HUES48 (cell line): ENCODE measurements around the gene SGSM2.
A peak's percentile ranks its signal among the peaks of the same experiment; 100 is the strongest.

ENCODE experiments used
- H3K27ac ChIP-seq: one replicate; pipeline ENCODE4 v1.7.0; 2013; ENCODE audit warnings: low read depth, low read length, inconsistent platforms
- H3K27me3 ChIP-seq: 2 replicates; pipeline ENCODE4 v1.6.1; 2013; ENCODE audit warnings: mild to moderate bottlenecking, low read length; ENCODE audit not compliant: control insufficient read depth, insufficient read depth
- H3K36me3 ChIP-seq: 2 replicates; pipeline ENCODE4 v1.6.1; 2013; ENCODE audit warnings: low read length; ENCODE audit not compliant: control insufficient read depth, insufficient read depth
- H3K4me1 ChIP-seq: 2 replicates; pipeline ENCODE4 v1.6.1; 2013; ENCODE audit warnings: mild to moderate bottlenecking, low read length; ENCODE audit not compliant: control insufficient read depth, insufficient read depth
- H3K4me3 ChIP-seq: 2 replicates; pipeline ENCODE4 v1.5.1; 2013; ENCODE audit warnings: mild to moderate bottlenecking, low read depth, low read length
- H3K9ac ChIP-seq: 2 replicates; pipeline ENCODE4 v1.6.1; 2013; ENCODE audit warnings: mild to moderate bottlenecking, low read depth, low read length, moderate library complexity
- H3K9me3 ChIP-seq: 2 replicates; pipeline ENCODE4 v1.6.1; 2013; ENCODE audit warnings: low read length; ENCODE audit not compliant: control insufficient read depth, insufficient read depth

Gene SGSM2

DNA sequence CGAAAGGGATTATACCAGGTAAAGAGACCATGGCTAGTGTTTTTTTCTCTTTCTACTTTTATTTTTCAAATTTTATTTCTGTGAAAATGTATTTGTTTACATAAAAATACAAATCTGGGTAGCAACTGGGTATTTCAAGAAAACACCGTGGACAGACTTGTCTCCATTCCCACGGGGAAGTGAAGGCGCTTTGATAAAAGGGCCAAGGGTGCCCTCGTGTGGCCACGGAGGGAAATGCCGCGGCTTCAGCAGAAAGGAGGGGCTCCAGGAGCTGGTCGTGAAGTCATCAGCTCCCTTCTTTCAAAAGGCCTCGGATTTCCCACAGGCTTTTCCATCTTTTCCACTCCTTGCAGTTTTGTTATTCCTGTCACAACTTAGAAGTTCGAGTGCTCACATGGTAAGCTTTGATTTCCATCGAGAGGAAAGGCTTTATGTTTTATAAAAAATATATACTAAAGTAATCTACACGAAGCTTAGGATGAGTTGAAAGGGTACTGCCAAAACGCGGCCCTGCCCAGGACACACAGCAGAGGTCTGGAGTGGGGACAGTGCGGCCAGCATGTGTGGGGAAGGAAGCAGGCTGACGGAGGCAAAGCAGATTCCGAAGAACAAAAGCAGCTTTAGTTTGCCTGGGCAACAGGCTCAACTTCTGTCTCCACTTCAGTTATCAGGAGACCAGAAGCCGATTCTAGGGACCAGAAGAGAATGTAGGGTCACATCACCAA lies 78.9 kb downstream of the SGSM2 start:
- no peak overlapping the region for H3K4me3 ChIP-seq
- H3K4me1 ChIP-seq, result no peaks in the 10 kb centered on the region
- peak overlapping the region; percentile 43 for H3K27ac ChIP-seq
- no peak overlapping the region for H3K9ac ChIP-seq
- no peaks in the 10 kb centered on the region for H3K9me3 ChIP-seq
- peaks cover 60% of the 10 kb centered on the region for H3K36me3 ChIP-seq
- H3K27me3 ChIP-seq, result no peaks in the 10 kb centered on the region

DNA sequence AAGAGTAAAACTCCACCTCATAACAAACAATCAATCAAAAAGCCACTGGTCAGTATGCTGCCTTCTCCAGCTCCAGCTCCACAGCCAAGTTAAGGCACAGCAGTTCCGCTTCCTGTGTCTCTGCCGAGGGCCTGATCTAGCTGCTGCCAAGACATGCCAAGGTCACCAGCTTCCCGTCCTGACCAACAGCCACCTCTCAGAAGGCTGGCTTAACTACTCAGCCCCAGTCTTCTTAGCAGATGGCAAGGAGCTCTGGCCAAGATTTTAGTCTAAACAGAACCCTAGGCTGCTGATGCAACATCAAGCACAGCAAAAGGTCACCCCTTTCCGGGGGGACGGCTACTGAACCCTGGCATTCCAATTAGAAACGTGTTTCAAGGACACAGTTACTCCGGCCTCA lies 81.3 kb downstream of the SGSM2 start:
- Histone ChIP-seq H3K9ac (no peak overlapping the region), H3K36me3 (peaks cover 65% of the 10 kb centered on the region)

DNA sequence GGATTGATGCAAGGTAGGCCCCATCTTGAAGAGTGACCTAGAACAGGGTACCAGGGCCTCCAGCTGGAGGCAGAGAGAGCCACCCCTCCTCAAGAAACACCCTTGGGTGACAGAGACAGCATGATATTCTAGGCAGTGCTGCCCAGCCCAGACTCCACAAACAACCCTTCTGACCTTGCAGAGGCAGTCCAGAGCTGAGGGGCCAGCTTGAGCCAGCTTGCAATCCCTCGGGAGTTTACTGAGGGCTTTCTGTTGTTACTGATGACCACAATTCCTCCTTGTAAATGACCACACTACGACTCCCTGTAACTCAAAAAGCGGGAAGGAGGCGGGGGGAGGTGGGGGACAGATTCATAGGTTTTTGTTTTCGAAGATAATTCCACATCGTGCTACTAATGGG lies 82.2 kb downstream of the SGSM2 start:
- Histone ChIP-seq H3K27me3 (no peaks in the 10 kb centered on the region), H3K9ac (no peak overlapping the region), H3K9me3 (no peaks in the 10 kb centered on the region), H3K27ac (no peak overlapping the region), H3K4me1 (no peaks in the 10 kb centered on the region), H3K4me3 (no peak overlapping the region), H3K36me3 (peaks cover 55% of the 10 kb centered on the region)

More for the DNA sequence above, 81.3 kb downstream of the SGSM2 start:
- Histone ChIP-seq H3K27ac (no peak overlapping the region), H3K4me1 (no peaks in the 10 kb centered on the region), H3K4me3 (no peak overlapping the region), H3K27me3 (no peaks in the 10 kb centered on the region), H3K9me3 (no peaks in the 10 kb centered on the region)

DNA sequence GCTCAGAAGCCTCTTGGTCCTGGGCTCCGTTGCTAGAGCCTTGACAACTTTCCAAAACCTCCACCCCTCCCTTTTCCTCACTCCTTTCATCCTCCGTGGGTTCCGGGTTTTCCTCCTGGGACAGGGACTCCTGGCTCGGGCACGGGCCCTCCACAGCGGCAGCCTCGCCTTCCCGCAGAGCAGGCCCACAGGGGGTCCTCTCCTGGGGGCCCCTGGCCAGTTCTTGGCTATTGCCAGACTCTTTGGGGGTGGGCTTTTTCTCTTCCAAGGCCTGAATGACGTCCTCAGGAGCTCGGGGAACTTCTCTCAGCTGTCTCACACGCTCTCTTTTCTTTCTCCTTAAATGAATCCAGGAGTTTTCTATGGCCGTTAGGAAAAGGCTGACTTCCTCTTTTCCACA lies 82.9 kb downstream of the SGSM2 start:
- Histone ChIP-seq H3K9me3 (no peaks in the 10 kb centered on the region), H3K36me3 (peaks cover 50% of the 10 kb centered on the region), H3K27me3 (no peaks in the 10 kb centered on the region), H3K27ac (no peak overlapping the region), H3K9ac (no peak overlapping the region), H3K4me1 (no peaks in the 10 kb centered on the region), H3K4me3 (no peak overlapping the region)

DNA sequence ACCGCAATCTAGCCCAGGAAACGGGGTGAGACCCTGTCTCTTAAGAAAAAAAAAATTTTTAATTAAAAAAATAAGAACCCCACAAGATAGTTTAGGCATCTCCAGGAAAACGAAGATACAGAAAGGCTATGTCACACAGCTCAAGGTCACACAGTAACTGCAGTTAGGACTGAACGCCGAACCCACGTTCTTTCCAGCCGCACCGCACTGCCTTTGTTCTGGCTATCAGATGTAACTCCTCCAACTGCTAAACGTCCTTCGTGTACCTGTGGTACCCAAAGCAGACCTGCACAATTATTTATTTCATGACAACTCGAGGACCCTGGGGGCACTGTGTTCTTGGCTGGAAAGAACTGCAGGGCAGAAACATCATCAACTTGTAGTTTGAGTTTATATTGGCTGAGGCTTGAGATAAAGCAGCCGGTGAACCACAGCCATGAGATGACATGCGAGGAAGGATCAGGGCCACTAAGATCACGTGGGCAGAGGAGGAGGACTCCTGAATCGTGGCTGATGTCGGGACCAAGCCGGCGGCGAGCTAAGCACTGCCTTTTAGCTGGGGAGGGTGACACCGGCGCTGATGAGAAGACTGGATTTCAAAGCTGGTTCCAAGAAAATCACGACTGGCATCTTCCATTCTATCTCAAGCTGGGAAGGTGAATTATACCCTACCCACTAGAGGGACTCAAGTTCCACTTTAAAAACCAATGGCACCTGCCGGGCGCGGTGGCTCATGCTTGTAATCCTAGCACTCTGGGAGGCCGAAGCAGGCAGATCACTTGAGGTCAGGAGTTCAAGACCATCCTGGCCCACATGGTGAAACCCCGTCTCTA lies 84.2 kb downstream of the SGSM2 start:
- H3K9me3 ChIP-seq, result no peaks in the 10 kb centered on the region
- no peak overlapping the region for H3K9ac ChIP-seq
- no peak overlapping the region for H3K27ac ChIP-seq

DNA sequence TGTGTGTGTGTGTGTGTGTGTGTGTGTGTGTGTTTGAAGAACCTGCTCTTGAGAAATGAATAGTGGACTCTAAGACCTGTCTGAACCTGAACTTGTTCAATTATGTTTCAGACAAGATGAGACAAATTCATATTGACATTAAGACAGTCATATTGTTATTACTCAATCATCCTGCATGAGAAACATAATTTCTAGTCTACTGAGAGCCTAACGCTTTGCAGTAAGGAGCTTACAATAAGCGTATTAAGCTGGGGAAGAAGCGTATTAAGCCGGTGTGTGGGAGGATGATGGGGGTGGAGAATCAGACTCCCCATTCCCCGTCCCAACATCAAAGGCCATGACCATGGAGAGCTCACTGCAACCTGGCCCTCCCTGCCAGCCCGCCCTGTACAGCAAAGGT lies 86.0 kb downstream of the SGSM2 start:
- Histone ChIP-seq H3K27ac (no peak overlapping the region), H3K4me3 (no peak overlapping the region), H3K4me1 (no peaks in the 10 kb centered on the region), H3K27me3 (no peaks in the 10 kb centered on the region), H3K9me3 (no peaks in the 10 kb centered on the region), H3K36me3 (peaks cover 41% of the 10 kb centered on the region), H3K9ac (no peak overlapping the region)

More for the DNA sequence above, 84.2 kb downstream of the SGSM2 start:
- Histone ChIP-seq H3K36me3 (peaks cover 47% of the 10 kb centered on the region), H3K4me3 (no peak overlapping the region), H3K27me3 (no peaks in the 10 kb centered on the region), H3K4me1 (no peaks in the 10 kb centered on the region)

DNA sequence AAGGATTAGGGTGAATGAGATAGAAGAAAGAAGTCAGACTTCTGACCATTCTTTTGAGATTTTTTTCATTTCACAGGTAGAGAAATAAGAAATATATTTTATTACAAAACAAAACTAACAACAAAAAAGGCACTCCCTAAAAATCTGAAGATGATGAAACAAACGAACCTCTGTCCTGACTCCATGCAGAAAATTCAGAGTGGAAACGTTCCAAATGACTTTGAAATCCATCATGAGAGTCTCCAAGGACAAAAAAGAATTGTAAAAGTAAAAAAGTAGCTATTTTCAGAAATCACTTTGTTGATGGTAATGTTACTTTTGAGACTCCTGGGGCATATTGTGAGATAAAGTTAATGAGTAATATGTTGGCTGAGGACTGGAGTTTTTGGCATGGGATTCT lies 89.9 kb downstream of the SGSM2 start:
- no peak overlapping the region for H3K4me3 ChIP-seq
- H3K4me1 ChIP-seq, result no peaks in the 10 kb centered on the region
- no peak overlapping the region for H3K9ac ChIP-seq
- peaks cover 13% of the 10 kb centered on the region for H3K36me3 ChIP-seq
- no peaks in the 10 kb centered on the region for H3K27me3 ChIP-seq
- H3K27ac ChIP-seq, result no peak overlapping the region
- no peaks in the 10 kb centered on the region for H3K9me3 ChIP-seq

DNA sequence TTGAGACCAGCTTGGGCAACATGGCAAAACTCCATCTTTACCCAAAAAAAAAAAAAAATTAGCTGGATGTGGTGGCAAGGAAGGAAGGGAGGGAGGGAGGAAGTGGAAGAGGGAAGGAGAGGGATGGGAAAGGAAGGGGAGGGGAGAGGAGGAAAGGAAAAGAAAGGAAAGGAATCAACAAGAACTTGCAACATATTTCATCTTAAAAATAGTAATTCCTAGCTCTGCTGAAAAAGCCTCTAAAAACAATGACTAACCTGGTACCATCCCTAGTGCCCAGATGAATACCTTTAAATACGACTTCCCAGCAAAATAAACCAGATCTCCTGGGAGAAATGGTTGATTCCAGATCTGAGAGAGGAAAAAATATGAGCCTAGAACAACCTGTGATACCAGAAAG lies 90.6 kb downstream of the SGSM2 start:
- H3K9me3 ChIP-seq, result no peaks in the 10 kb centered on the region
- H3K36me3 ChIP-seq, result peaks cover 19% of the 10 kb centered on the region
- H3K4me1 ChIP-seq, result no peaks in the 10 kb centered on the region
- H3K27ac ChIP-seq, result no peak overlapping the region
- no peak overlapping the region for H3K4me3 ChIP-seq
- H3K27me3 ChIP-seq, result no peaks in the 10 kb centered on the region
- H3K9ac ChIP-seq, result no peak overlapping the region
